GM21526 (cell line): ENCODE data around the gene FREM2.

ENCODE experiments used
- ATAC-seq: cut with Tn5 transposase; IDR thresholded peaks from one replicate; pipeline ENCODE4 v1.9.1; 2021; ENCODE audit warnings: moderate library complexity; ENCODE audit not compliant: unreplicated experiment, low FRiP score

FREM2 gene

GRCh38 chr13:38880397-38880796 is 193.5 kb downstream of the FREM2 start:
- ATAC-seq = no peak

GRCh38 chr13:38883783-38884182 is 196.9 kb downstream of the FREM2 start:
- ATAC-seq = no peak

GRCh38 chr13:38888309-38888708 is 201.4 kb downstream of the FREM2 start:
- no peak for ATAC-seq

- no peak for ATAC-seq
These were observed 208.2 kb downstream of the FREM2 start for GRCh38 chr13:38895075-38895474.

GRCh38 chr13:38897521-38897920 is 210.6 kb downstream of the FREM2 start:
- ATAC-seq = no peak

GRCh38 chr13:38898481-38898880 is 211.6 kb downstream of the FREM2 start:
- no peak for ATAC-seq

- ATAC-seq = no peak
These were observed 212.7 kb downstream of the FREM2 start for GRCh38 chr13:38899571-38899970.

GRCh38 chr13:38900188-38900587 is 213.3 kb downstream of the FREM2 start:
- ATAC-seq = no peak

- no peak for ATAC-seq
These were observed 215.7 kb downstream of the FREM2 start for GRCh38 chr13:38902551-38902950.

- ATAC-seq = no peak
These were observed 218.2 kb downstream of the FREM2 start for GRCh38 chr13:38905081-38905480.

- ATAC-seq = no peak
These were observed 219.0 kb downstream of the FREM2 start for GRCh38 chr13:38905861-38906260.

- no peak for ATAC-seq
These were observed 221.7 kb downstream of the FREM2 start for GRCh38 chr13:38908574-38908973.

GRCh38 chr13:38914070-38914469 is 227.2 kb downstream of the FREM2 start:
- no peak for ATAC-seq

- ATAC-seq = no peak
These were observed 234.2 kb downstream of the FREM2 start for GRCh38 chr13:38921081-38921480.

- no peak for ATAC-seq
These were observed 235.3 kb downstream of the FREM2 start for GRCh38 chr13:38922170-38922569.

- ATAC-seq = no peak
These were observed 246.9 kb downstream of the FREM2 start for GRCh38 chr13:38933786-38934185.
